ENCODE measurements around the gene NAGPA. TPM values are rescaled to one million over a fixed set of nuclear protein-coding genes. Genes with fewer than 3 reads are reported as not detected.

NAGPA gene
- total and polyA plus RNA-seq, 2 of the 13 experiments (the other 11 are each of a cell fraction or from before 2014, with no cell fraction given): 27.1 to 60.3 TPM

DNA sequence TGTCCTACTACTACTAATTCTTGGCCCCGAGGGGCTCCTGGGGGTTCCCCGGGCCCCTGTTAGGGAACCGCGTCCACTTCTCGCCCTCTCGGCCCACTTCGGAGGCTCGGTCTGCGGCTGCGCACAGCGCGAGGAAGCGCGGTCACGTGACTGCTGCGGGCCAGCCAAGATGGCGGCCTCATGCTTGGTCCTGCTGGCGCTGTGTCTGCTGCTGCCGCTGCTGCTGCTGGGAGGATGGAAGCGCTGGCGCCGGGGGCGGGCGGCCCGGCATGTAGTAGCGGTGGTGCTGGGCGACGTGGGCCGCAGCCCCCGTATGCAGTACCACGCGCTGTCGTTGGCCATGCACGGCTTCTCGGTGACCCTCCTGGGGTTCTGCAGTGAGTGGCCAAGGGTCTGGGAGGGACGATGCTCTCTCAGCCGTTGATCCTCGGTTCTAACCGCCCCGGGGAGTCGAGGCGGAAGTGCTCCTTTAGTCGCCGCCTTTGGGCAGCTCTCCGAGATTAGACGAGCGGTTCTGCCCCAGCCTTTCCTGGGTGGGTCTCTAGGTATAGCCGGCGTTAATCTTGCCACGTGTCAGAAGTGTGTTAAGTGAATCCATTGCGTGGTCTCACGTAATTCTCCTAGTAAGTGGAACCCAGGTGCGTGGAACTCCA, 38.1 kb upstream of the NAGPA start, which contains the start of gene ALG1 (continued):
- TF ChIP-seq ZNF629 (CRISPR knock-in tag; conservative IDR thresholded peaks at IDR 0.05): no peak; the same call in 1 of the 2 replicates
- TF ChIP-seq ZC3H4 (CRISPR knock-in tag; IDR thresholded peaks at IDR 0.05; ENCODE audit: borderline replicate concordance): peak; percentile 27; the same call in 1 of the 2 replicates
- TF ChIP-seq, protein P1, sequence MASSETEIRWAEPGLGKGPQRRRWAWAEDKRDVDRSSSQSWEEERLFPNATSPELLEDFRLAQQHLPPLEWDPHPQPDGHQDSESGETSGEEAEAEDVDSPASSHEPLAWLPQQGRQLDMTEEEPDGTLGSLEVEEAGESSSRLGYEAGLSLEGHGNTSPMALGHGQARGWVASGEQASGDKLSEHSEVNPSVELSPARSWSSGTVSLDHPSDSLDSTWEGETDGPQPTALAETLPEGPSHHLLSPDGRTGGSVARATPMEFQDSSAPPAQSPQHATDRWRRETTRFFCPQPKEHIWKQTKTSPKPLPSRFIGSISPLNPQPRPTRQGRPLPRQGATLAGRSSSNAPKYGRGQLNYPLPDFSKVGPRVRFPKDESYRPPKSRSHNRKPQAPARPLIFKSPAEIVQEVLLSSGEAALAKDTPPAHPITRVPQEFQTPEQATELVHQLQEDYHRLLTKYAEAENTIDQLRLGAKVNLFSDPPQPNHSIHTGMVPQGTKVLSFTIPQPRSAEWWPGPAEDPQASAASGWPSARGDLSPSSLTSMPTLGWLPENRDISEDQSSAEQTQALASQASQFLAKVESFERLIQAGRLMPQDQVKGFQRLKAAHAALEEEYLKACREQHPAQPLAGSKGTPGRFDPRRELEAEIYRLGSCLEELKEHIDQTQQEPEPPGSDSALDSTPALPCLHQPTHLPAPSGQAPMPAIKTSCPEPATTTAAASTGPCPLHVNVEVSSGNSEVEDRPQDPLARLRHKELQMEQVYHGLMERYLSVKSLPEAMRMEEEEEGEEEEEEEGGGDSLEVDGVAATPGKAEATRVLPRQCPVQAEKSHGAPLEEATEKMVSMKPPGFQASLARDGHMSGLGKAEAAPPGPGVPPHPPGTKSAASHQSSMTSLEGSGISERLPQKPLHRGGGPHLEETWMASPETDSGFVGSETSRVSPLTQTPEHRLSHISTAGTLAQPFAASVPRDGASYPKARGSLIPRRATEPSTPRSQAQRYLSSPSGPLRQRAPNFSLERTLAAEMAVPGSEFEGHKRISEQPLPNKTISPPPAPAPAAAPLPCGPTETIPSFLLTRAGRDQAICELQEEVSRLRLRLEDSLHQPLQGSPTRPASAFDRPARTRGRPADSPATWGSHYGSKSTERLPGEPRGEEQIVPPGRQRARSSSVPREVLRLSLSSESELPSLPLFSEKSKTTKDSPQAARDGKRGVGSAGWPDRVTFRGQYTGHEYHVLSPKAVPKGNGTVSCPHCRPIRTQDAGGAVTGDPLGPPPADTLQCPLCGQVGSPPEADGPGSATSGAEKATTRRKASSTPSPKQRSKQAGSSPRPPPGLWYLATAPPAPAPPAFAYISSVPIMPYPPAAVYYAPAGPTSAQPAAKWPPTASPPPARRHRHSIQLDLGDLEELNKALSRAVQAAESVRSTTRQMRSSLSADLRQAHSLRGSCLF (CRISPR knock-in tag; IDR thresholded peaks at IDR 0.05; ENCODE audit: borderline replicate concordance): peak; percentile 29; the same call in 1 of the 2 replicates
- no peak for TF ChIP-seq PRPF4 (IDR thresholded peaks at IDR 0.05; ENCODE audit: low read depth, low read length, poor library complexity, severe bottlenecking)
- TF ChIP-seq TCF12 (IDR thresholded peaks at IDR 0.05): no peak
- TF ChIP-seq TCF12 (CRISPR knock-in tag; IDR thresholded peaks at IDR 0.05): no peak
- TF ChIP-seq ARID2 (CRISPR knock-in tag; IDR thresholded peaks at IDR 0.05; ENCODE audit: borderline replicate concordance): no peak
- TF ChIP-seq, protein P2, sequence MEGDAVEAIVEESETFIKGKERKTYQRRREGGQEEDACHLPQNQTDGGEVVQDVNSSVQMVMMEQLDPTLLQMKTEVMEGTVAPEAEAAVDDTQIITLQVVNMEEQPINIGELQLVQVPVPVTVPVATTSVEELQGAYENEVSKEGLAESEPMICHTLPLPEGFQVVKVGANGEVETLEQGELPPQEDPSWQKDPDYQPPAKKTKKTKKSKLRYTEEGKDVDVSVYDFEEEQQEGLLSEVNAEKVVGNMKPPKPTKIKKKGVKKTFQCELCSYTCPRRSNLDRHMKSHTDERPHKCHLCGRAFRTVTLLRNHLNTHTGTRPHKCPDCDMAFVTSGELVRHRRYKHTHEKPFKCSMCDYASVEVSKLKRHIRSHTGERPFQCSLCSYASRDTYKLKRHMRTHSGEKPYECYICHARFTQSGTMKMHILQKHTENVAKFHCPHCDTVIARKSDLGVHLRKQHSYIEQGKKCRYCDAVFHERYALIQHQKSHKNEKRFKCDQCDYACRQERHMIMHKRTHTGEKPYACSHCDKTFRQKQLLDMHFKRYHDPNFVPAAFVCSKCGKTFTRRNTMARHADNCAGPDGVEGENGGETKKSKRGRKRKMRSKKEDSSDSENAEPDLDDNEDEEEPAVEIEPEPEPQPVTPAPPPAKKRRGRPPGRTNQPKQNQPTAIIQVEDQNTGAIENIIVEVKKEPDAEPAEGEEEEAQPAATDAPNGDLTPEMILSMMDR (CRISPR knock-in tag; IDR thresholded peaks at IDR 0.05): peak; percentile 46
- TF ChIP-seq ZFP36 (IDR thresholded peaks at IDR 0.05; ENCODE audit: borderline replicate concordance, low read depth, low read length, partially characterized antibody): no peak
- peak; percentile 86 for TF ChIP-seq ZNF136 (CRISPR knock-in tag; IDR thresholded peaks at IDR 0.05; ENCODE audit: low read depth)
- TF ChIP-seq FIP1L1 (IDR thresholded peaks at IDR 0.05; ENCODE audit: borderline replicate concordance, insufficient read depth, low read depth, low read length): no peak
- TF ChIP-seq, protein P3, sequence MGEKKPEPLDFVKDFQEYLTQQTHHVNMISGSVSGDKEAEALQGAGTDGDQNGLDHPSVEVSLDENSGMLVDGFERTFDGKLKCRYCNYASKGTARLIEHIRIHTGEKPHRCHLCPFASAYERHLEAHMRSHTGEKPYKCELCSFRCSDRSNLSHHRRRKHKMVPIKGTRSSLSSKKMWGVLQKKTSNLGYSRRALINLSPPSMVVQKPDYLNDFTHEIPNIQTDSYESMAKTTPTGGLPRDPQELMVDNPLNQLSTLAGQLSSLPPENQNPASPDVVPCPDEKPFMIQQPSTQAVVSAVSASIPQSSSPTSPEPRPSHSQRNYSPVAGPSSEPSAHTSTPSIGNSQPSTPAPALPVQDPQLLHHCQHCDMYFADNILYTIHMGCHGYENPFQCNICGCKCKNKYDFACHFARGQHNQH (CRISPR knock-in tag; IDR thresholded peaks at IDR 0.05): peak; percentile 96
- no peak for TF ChIP-seq ZNF24 (IDR thresholded peaks at IDR 0.05)
- TF ChIP-seq NCOA5 (CRISPR knock-in tag; IDR thresholded peaks at IDR 0.05): no peak
- TF ChIP-seq AKAP8 (CRISPR knock-in tag; IDR thresholded peaks at IDR 0.05): peak; percentile 69; the same call in 1 of the 2 replicates
- peak; percentile 93 for TF ChIP-seq ZNF205 (CRISPR knock-in tag; IDR thresholded peaks at IDR 0.05)
- TF ChIP-seq, protein P4, sequence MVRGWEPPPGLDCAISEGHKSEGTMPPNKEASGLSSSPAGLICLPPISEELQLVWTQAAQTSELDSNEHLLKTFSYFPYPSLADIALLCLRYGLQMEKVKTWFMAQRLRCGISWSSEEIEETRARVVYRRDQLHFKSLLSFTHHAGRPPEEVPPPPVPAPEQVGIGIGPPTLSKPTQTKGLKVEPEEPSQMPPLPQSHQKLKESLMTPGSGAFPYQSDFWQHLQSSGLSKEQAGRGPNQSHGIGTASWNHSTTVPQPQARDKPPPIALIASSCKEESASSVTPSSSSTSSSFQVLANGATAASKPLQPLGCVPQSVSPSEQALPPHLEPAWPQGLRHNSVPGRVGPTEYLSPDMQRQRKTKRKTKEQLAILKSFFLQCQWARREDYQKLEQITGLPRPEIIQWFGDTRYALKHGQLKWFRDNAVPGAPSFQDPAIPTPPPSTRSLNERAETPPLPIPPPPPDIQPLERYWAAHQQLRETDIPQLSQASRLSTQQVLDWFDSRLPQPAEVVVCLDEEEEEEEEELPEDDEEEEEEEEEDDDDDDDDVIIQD (CRISPR knock-in tag; IDR thresholded peaks at IDR 0.05; ENCODE audit: low read depth): peak; percentile 88; the same call in 1 of the 2 replicates
- peak; percentile 90 for TF ChIP-seq RCOR2 (CRISPR knock-in tag; IDR thresholded peaks at IDR 0.05)
- TF ChIP-seq NFATC3 (CRISPR knock-in tag; IDR thresholded peaks at IDR 0.05): peak; percentile 94

All from HepG2 (cell line).